Measurements from ENCODE around the gene TMSB15C.

The TMSB15C gene

GRCh38 chrX:104045642-104046041 lies 30.4 kb downstream of the TMSB15C start:
- DNase-seq (ENCODE audit: low read depth in 2 of 2), result no peak

GRCh38 chrX:104041003-104041402 lies 35.0 kb downstream of the TMSB15C start:
- no peak for DNase-seq (ENCODE audit: low read depth in 2 of 2)

- no peak for DNase-seq (ENCODE audit: low read depth in 2 of 2)
These were observed 36.1 kb downstream of the TMSB15C start, which contains the start of gene H2BW2 for GRCh38 chrX:104039689-104040505. TSS of gene H2BW2 (plus strand) at chrX:104039956. CDS start at chrX:104039995, 39 bp downstream.

Measured in stimulated activated CD8-positive, alpha-beta memory T cell treated with anti-CD3 and anti-CD28 coated beads, Interleukin-2, amount 100 ng/mL, for 48 hours (primary cell).